Activated naive CD4-positive, alpha-beta T cell (primary cell): Measurements from ENCODE around the gene FARP2.

Source experiments
- DNase-seq, 4 experiments: peaks; one replicate each; lab custom pipeline; 2025; lab: John Stamatoyannopoulos, UW

Gene FARP2

GRCh38 chr2:241458687-241459086, 102.6 kb downstream of the FARP2 start:
- no peak for DNase-seq

- no peak for DNase-seq
Observed at GRCh38 chr2:241459520-241459919, 103.4 kb downstream of the FARP2 start.

- DNase-seq: no peak
Observed at GRCh38 chr2:241460631-241461030, 104.5 kb downstream of the FARP2 start.

- DNase-seq: no peak
Observed at GRCh38 chr2:241461693-241462677, 105.9 kb downstream of the FARP2 start.

GRCh38 chr2:241463276-241464135, 107.4 kb downstream of the FARP2 start:
- no peak for DNase-seq

- no peak for DNase-seq
Observed at GRCh38 chr2:241465543-241465942, 109.5 kb downstream of the FARP2 start.

- DNase-seq: no peak
Observed at GRCh38 chr2:241466230-241466629, 110.1 kb downstream of the FARP2 start.

- DNase-seq: no peak
Observed at GRCh38 chr2:241467777-241468475, 111.8 kb downstream of the FARP2 start.

GRCh38 chr2:241468476-241468781, 112.3 kb downstream of the FARP2 start:
- DNase-seq: no peak

GRCh38 chr2:241469746-241470145, 113.7 kb downstream of the FARP2 start:
- DNase-seq: no peak

GRCh38 chr2:241473399-241473798, 117.3 kb downstream of the FARP2 start:
- no peak for DNase-seq

GRCh38 chr2:241475267-241475666, 119.2 kb downstream of the FARP2 start:
- no peak for DNase-seq

GRCh38 chr2:241478166-241478565, 122.1 kb downstream of the FARP2 start:
- DNase-seq: no peak

- no peak for DNase-seq
Observed at GRCh38 chr2:241479026-241479898, 123.2 kb downstream of the FARP2 start.

GRCh38 chr2:241481687-241482086, 125.6 kb downstream of the FARP2 start:
- DNase-seq: no peak

GRCh38 chr2:241482126-241482955, 126.3 kb downstream of the FARP2 start:
- no peak for DNase-seq

- DNase-seq: no peak
Observed at GRCh38 chr2:241483305-241483704, 127.2 kb downstream of the FARP2 start.

GRCh38 chr2:241485172-241485911, 129.3 kb downstream of the FARP2 start:
- DNase-seq: no peak

- no peak for DNase-seq
Observed at GRCh38 chr2:241489088-241489487, 133.0 kb downstream of the FARP2 start.
